Nephron (organoid): ENCODE measurements around the gene PDE6G.
A peak's percentile ranks its signal among the peaks of the same experiment; 100 is the strongest.

ENCODE experiments used
- H3K27ac Mint-ChIP-seq, 3 experiments: 2 replicates each; pipeline ENCODE4 v1.8.0; 2020; ENCODE audit warnings: mixed read lengths in 3 of 3, mild to moderate bottlenecking in 2 of 3, moderate library complexity in 1 of 3
- H3K27me3 Mint-ChIP-seq: 2 replicates; pipeline ENCODE4 v1.8.0; 2021; ENCODE audit warnings: low read depth, mild to moderate bottlenecking, moderate library complexity, mixed read lengths
- H3K36me3 Mint-ChIP-seq: 2 replicates; pipeline ENCODE4 v1.8.0; 2020; ENCODE audit warnings: low read depth, mixed read lengths
- H3K4me1 Mint-ChIP-seq: 2 replicates; pipeline ENCODE4 v1.8.0; 2020; ENCODE audit warnings: mixed read lengths
- H3K4me3 Mint-ChIP-seq, 3 experiments: 2 replicates each; pipeline ENCODE4 v1.8.0; 2020; ENCODE audit warnings: mild to moderate bottlenecking in 3 of 3, mixed read lengths in 3 of 3, moderate library complexity in 2 of 3
- H3K9me3 Mint-ChIP-seq: 2 replicates; pipeline ENCODE4 v1.8.0; 2020; ENCODE audit warnings: mixed read lengths
- TF ChIP-seq, protein P1 (sequence below), 3 experiments: fragments of 200-600 bp; sonication (generic); IDR thresholded peaks; one replicate each; pipeline ENCODE4 v1.5.0; 2021; ENCODE audit warnings: antibody characterized with exemption in 3 of 3; ENCODE audit not compliant: unreplicated experiment in 3 of 3

Gene PDE6G

DNA sequence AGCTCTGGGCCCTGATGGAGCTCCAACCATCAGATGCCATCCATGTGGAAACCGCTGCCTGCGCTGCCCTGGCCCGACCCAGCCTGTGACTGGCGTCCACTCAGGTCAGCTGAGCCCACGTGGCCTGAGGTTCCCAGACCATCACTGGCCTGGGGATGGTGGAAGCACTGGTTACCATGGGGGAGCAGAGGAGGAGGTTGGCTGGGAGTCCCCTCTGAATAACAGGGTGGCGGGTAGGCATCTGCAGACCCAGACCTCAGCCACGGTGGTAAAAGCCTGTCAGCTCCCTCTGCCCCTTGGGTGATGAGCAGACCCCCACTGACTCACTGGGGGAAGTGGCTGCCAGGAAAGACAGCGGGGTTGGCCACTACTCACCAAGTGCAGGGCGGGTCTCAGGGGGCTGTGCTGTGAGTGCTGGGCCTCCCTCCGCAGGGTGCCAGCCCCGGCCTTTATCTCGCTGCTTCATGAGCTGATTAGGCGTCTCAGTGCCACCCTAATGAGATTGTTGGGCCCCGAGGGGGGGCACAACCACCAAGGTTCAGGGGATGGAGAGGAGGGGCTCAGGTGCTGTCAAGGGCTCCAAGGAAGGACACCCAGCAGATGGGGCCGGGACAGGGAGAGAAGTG, at the start of gene PDE6G:
Gene PDE6G, minus strand, starts transcription at position 425 of the 626 bp plus-strand sequence. CDS start 3,237 bp downstream, outside the sequence.
- TF ChIP-seq, protein P1, sequence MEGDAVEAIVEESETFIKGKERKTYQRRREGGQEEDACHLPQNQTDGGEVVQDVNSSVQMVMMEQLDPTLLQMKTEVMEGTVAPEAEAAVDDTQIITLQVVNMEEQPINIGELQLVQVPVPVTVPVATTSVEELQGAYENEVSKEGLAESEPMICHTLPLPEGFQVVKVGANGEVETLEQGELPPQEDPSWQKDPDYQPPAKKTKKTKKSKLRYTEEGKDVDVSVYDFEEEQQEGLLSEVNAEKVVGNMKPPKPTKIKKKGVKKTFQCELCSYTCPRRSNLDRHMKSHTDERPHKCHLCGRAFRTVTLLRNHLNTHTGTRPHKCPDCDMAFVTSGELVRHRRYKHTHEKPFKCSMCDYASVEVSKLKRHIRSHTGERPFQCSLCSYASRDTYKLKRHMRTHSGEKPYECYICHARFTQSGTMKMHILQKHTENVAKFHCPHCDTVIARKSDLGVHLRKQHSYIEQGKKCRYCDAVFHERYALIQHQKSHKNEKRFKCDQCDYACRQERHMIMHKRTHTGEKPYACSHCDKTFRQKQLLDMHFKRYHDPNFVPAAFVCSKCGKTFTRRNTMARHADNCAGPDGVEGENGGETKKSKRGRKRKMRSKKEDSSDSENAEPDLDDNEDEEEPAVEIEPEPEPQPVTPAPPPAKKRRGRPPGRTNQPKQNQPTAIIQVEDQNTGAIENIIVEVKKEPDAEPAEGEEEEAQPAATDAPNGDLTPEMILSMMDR (IDR thresholded peaks at IDR 0.05; ENCODE audit: unreplicated experiment in 3 of 3), result no peak
- Mint-ChIP-seq H3K4me1 (peaks cover 11% of the 10 kb centered on the region), H3K9me3 (no peaks in the 10 kb centered on the region), H3K36me3 (no peaks in the 10 kb centered on the region), H3K27me3 (no peaks in the 10 kb centered on the region), H3K27ac (peak within 1 kb of the TSS in 1 of 3 experiments; percentile 32), H3K4me3 (no peak within 1 kb of the TSS)

DNA sequence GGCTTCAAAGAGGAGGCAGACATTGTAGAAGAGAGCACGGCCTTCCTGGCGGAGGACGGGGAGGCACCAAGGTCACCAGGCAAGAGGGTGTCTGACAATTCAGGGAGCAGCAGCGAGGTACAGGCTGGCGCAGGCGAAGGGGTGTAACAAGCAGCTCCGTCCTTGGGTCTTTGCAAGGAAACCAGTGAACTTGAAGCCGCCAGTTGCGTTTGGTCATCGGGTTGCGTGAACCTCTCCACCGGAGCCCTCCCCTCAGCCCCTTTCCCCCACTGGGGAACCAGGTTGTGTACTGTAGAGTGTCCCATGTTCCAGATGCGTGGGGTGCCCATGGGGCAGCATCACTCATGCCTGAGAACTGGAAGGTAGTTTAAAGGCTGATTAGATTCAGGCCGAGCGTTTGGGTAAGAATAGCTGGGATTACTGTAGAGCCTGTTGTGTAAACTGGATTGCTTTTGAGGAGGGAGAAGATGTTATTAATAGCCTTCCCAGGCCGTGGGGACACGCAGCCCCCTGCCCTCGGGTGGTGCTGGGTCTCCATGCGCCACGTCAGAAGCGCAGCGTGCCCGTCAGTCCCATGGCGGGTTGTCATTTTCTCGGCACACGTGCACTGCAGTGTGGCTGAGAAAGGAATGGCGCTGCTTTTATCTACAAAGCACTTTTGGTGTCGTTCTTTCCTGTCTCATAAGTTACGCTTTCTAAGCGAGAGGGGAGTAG, 49.3 kb upstream of the PDE6G start:
- peaks cover 7% of the 10 kb centered on the region for H3K27me3 Mint-ChIP-seq
- peaks cover 6% of the 10 kb centered on the region for H3K4me1 Mint-ChIP-seq
- peaks cover 26% of the 10 kb centered on the region for H3K36me3 Mint-ChIP-seq
- H3K9me3 Mint-ChIP-seq, result no peaks in the 10 kb centered on the region
- TF ChIP-seq, protein P1 (IDR thresholded peaks at IDR 0.05; ENCODE audit: unreplicated experiment in 3 of 3), result no peak
- no peak overlapping the region for H3K27ac Mint-ChIP-seq
- H3K4me3 Mint-ChIP-seq, result peak overlapping the region; percentile 54 to 61 (median 58)

DNA sequence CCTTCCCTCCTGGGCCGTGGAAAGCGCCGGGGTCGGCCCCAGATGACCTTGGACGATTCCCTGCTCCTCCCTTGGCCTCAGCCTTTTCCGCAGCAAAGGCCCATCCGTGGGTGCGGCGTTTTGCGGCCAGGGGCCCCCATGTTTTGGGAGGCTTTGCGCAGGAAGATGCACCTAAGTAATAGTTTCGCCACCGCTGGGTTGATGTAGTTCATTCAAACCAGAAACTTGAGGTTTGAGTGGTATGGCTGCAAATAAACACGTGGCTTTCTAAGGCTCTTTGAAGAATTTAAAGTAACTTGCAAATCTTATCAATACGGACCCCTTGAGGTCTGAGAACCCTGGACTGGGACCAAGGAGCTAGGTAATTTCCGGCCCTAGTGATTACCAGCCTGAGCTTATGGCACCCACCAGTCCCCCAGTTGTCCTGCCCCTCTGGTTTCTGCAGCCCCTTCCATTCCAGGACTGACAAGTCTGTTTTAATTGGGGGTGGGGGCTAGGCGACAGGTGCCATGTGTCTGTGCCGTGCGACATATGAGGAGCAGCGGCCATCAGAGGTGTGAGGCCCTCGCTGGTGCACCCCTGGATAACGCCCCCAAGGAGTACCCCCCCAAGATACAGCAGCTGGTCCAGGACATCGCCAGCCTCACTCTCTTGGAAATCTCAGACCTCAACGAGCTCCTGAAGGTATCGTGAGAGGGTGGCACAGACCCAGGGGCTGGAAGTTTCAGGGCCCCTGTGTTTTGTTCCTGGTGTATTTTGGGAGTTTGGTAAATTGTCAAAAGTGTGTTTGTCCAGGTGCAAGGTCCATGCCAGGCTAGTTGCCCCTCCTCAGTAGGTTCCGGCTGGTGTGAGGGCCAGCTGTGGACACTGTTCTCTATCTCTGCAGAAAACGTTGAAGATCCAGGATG, 47.7 kb upstream of the PDE6G start:
- H3K4me1 Mint-ChIP-seq, result peaks cover 4% of the 10 kb centered on the region
- TF ChIP-seq, protein P1 (IDR thresholded peaks at IDR 0.05; ENCODE audit: unreplicated experiment in 3 of 3), result no peak
- H3K4me3 Mint-ChIP-seq, result peak overlapping the region; percentile 72 to 83 (median 81)
- no peaks in the 10 kb centered on the region for H3K27me3 Mint-ChIP-seq
- peaks cover 32% of the 10 kb centered on the region for H3K36me3 Mint-ChIP-seq
- H3K9me3 Mint-ChIP-seq, result no peaks in the 10 kb centered on the region
- no peak overlapping the region for H3K27ac Mint-ChIP-seq

DNA sequence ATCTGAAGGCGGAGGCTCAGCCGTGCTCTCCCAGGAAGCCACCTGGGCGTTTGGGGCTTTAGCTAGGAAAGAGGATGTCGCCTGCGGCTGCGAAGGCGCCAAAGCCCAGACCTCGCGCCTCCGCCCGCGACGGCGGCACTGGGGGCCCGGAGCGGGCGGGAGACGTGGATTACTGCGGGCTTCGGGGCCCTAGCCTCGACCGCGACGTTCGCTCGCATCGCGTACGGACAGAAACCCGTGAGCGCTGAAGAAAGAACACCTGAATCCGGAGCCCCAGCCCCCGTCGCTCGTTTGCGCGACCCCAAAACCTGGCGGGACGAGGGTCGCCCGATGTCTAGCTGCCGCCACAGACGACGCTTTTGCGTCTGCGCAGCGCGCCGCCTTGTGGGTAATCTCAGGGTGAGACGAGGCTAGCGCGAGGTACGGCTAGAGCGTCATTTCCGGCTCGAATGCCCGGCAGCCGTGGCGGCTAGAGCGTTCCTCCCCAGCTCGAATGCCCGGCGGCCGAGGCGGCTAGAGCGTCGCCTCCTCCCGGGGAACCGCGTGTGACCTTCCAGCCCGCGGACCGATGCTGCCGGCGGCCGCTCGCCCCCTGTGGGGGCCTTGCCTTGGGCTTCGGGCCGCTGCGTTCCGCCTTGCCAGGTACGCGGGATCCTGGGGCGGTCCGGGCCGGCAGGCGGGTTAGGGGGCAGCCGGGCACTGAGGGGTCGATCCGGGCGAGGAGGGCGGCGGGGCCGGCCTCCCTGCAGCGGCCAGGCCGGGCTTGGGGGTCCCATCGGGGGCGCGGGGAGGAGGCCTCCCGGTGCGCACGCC, 46.8 kb upstream of the PDE6G start, which contains the start of gene MRPL12:
Gene MRPL12, plus strand, starts transcription at position 434 of the 813 bp plus-strand sequence. Its CDS starts 135 bp downstream, at position 569.
- Mint-ChIP-seq H3K27ac (peak within 1 kb of the TSS; percentile 56 to 88 (median 86)), H3K4me1 (peaks cover 4% of the 10 kb centered on the region), H3K27me3 (no peaks in the 10 kb centered on the region), H3K36me3 (peaks cover 41% of the 10 kb centered on the region), H3K9me3 (no peaks in the 10 kb centered on the region), H3K4me3 (peak within 1 kb of the TSS; percentile 95 to 96 (median 96))
- TF ChIP-seq, protein P1 (IDR thresholded peaks at IDR 0.05; ENCODE audit: unreplicated experiment in 3 of 3), result no peak
